SK-N-SH (cell line): Measurements from ENCODE around the gene CLCC1.

Source experiments
- CTCF ChIP-seq: fragments of 200-600 bp; sonication (generic); IDR thresholded peaks from 2 replicates; pipeline ENCODE4 v1.6.1; 2017; ENCODE audit warnings: antibody characterized with exemption, mild to moderate bottlenecking, moderate library complexity
- EP300 ChIP-seq, 2 experiments: IDR thresholded peaks; 2 replicates each; pipeline versions ENCODE4 v1.4.0 to v1.6.1; 2012; ENCODE audit warnings: borderline replicate concordance in 1 of 2, low read depth in 1 of 2, low read length in 1 of 2
- FOXJ3 ChIP-seq: sonication (generic); formaldehyde crosslinking; IDR thresholded peaks from 2 replicates; pipeline ENCODE4 v1.5.1; 2020; ENCODE audit warnings: mild to moderate bottlenecking, missing genetic modification reagents
- POLR2AphosphoS5 ChIP-seq: IDR thresholded peaks from 2 replicates; pipeline ENCODE4 v1.6.1; 2012; ENCODE audit warnings: low read depth, low read length
- RAD21 ChIP-seq: IDR thresholded peaks from 2 replicates; pipeline ENCODE4 v1.6.1; 2012; ENCODE audit warnings: mild to moderate bottlenecking, low read length
- RFX5 ChIP-seq: IDR thresholded peaks from 2 replicates; pipeline ENCODE4 v1.6.1; 2012; ENCODE audit warnings: mild to moderate bottlenecking, improper control_type of control experiment, low read length
- TCF12 ChIP-seq: IDR thresholded peaks from 2 replicates; pipeline ENCODE4 v1.4.0; 2012
- USF2 ChIP-seq: fragments of 150-350 bp; IDR thresholded peaks from 2 replicates; pipeline ENCODE4 v1.6.1; 2017; ENCODE audit warnings: antibody characterized with exemption, low read length, low read depth, borderline replicate concordance
- ZBTB33 ChIP-seq: IDR thresholded peaks from 2 replicates; pipeline ENCODE4 v1.4.0; 2012; ENCODE audit warnings: low read depth, borderline replicate concordance

GRCh38 chr1:108972951-108973350, 9.7 kb upstream of the CLCC1 start:
- TF ChIP-seq CTCF (no peak), POLR2AphosphoS5 (no peak), RFX5 (no peak), ZBTB33 (no peak), RAD21 (no peak), EP300 (IDR thresholded peaks at IDR 0.05; ENCODE audit: borderline replicate concordance in 1 of 2, low read depth in 1 of 2, low read length in 1 of 2) (no peak), TCF12 (no peak), FOXJ3 (CRISPR knock-in tag) (no peak), USF2 (no peak)
